ENCODE data around the gene PFDN5. TPM values are rescaled to one million over a fixed set of nuclear protein-coding genes. Genes with fewer than 3 reads are reported as not detected.
"Not testable (repeated sequence)": the region's sequence is repeated elsewhere in the genome, so short reads cannot be mapped to it uniquely, and the experiment has no call there.

PFDN5 gene
- polyA plus RNA-seq, 3 donors: 594 to 736 (median 735) TPM

GRCh38 chr12:53299454-53300180 lies 4.3 kb downstream of the PFDN5 start, which contains the start of gene MYG1:
Gene MYG1, plus strand, starts transcription at chr12:53299695. Its CDS starts 43 bp downstream, at chr12:53299738.
- peak; percentile 68 to 91 (median 83) for DNase-seq (ENCODE audit: extremely low read depth in 1 of 11, low read depth in 9 of 11, low spot score in 4 of 11)

- no peak for DNase-seq (ENCODE audit: extremely low read depth in 1 of 11, low read depth in 9 of 11, low spot score in 4 of 11)
Observed at GRCh38 chr12:53300187-53300586, 4.8 kb downstream of the PFDN5 start.

DNA sequence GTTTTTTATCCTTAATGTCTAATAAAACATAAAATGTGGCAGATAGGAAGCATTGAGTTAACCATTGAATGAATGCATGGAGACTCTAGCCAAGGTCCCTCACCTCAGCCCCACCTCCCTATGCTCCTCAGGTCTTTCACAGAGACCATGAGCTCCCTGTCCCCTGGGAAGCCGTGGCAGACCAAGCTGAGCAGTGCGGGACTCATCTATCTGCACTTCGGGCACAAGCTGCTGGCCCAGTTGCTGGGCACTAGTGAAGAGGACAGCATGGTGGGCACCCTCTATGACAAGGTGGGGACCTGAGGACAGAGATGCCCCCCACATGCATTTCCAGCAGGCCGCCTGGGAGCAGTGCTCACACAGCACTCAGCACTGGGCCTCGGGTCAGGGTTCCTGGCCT lies 7.6 kb downstream of the PFDN5 start:
- DNase-seq (ENCODE audit: extremely low read depth in 1 of 11, low read depth in 9 of 11, low spot score in 4 of 11): no peak

DNA sequence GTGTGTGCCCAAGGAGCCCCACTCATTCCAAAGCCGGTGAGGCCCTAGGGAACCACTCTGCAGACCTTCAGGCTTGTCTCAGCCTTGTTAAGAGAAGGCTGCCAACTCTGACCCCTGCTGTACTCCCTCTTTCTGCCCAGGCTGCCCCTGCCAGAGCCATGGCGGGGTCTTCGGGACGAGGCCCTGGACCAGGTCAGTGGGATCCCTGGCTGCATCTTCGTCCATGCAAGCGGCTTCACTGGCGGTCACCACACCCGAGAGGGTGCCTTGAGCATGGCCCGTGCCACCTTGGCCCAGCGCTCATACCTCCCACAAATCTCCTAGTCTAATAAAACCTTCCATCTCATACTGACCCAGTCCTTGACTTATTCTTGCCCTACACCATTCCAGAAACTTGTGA lies 11.5 kb downstream of the PFDN5 start:
- DNase-seq (ENCODE audit: extremely low read depth in 1 of 11, low read depth in 9 of 11, low spot score in 4 of 11): no peak

DNA sequence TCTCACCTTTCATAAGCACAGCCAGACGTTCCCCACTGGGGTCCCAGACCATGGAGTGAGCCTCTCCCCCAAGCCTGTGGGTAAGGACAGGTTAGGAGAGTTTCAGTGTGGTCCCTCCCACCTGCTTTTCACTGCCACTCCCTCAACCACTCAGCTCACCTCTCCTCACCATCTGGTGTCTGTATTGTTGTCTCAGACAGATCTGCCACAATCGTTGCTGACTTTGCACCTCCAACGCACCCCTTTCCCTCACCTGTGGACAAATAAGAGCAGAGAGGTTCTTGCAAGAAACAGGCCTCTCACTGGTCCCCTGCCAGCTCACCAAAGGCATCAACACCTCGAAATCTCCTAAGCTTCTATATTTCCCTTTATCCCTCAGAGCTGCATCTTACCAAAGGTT lies 12.9 kb downstream of the PFDN5 start:
- DNase-seq (ENCODE audit: extremely low read depth in 1 of 11, low read depth in 9 of 11, low spot score in 4 of 11): no peak

DNA sequence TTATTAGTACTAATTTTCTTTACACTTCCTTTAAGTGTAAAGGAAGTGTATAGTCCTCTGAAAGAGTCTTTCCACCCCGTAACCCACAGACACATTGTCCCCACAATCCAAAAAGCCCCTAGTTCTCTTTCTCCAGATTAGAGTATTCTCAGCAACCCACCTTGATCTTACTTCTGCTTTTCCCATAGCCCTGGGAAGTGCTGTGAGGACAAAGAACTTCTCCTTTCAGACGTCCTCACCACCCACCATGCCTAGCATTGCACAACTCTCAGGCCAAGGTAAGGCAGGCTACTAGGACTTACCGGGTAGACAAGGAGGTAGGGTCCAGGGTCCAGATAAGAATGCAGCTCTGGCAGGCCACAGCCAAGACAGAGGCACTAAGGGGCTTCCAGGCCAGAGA lies 18.7 kb downstream of the PFDN5 start:
- DNase-seq (ENCODE audit: extremely low read depth in 1 of 11, low read depth in 9 of 11, low spot score in 4 of 11): no peak

DNA sequence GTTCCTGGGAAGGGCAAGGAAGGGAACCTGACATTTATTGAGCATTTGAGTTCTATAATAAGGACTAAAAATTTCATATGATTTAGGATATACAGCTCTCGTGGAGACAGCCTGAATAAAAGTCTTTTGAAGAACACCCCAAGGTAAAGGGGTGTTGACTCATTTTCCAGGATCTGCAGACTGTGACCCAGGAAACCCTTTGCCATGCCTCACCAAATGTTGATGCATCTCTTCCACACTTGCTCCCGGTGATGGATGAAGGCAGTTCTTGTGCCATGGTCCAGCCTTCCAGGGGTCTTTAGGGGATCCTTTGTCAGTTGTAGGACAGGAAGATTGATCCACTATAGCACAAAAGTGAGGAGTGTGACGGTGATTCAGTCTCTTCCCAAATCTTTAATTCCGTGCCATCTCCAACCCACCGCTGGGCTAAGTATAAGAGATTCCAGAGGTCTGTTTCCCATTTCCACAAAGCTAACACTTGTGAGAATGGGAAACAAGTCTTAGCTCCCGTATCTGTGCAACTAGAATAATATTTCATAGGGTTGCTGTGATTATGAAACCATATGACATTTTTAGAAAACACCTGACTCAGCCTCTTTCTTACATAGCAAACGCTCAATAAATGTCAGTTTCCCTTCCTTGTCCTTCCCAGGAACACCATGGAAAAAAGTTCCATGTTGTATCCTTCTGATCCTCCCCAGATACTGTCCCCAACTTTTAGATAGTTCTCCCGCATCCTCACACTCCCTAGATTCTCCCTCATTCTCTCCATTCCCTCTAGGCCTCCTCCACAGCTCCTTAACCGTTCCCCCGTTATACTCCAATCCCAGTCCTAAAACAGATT lies 25.2 kb downstream of the PFDN5 start:
- no peak for DNase-seq (ENCODE audit: extremely low read depth in 1 of 11, low read depth in 9 of 11, low spot score in 4 of 11)

- DNase-seq (ENCODE audit: extremely low read depth in 1 of 11, low read depth in 9 of 11, low spot score in 4 of 11): peak in 1 of 11 donors; percentile 24
Observed at GRCh38 chr12:53324113-53324778, 28.9 kb downstream of the PFDN5 start.

DNA sequence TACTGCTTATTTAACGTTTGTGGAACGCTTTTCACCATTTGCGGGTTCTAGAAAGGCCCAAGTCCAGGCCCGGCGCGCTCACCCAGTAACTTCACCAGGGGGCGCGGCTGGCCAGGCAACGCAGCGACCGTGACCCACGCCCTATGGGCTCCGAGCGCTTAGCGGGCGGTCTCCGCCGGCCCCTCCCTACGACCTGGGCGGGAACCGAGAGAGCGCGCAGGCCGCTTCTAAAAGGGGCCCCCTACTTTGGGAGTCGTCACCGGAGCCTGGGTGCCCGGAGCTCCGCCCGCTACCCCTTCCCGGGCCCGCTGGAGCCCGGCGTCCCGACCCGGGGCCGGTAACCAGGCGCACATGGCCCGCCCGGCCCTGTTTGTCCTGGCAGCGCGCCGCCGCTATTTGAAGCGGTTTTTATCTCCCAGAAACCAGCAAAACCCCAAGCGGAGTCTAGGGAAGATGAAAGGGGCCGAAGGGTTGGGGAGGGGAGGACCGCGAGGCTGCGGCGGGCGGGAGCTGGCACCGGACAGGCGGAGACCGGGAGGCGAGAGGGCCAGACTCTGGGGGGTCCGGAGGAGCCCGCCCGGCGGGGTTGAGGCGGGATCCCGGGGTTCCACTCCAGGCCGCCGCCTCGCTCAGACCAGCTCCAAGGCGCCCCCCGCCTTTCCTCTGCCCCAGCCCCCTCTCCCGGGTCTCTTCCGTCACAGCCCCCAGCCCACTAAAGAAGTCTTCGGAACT lies 29.6 kb downstream of the PFDN5 start:
- peak; percentile 75 to 92 (median 88) for DNase-seq (ENCODE audit: extremely low read depth in 1 of 11, low read depth in 9 of 11, low spot score in 4 of 11)

DNA sequence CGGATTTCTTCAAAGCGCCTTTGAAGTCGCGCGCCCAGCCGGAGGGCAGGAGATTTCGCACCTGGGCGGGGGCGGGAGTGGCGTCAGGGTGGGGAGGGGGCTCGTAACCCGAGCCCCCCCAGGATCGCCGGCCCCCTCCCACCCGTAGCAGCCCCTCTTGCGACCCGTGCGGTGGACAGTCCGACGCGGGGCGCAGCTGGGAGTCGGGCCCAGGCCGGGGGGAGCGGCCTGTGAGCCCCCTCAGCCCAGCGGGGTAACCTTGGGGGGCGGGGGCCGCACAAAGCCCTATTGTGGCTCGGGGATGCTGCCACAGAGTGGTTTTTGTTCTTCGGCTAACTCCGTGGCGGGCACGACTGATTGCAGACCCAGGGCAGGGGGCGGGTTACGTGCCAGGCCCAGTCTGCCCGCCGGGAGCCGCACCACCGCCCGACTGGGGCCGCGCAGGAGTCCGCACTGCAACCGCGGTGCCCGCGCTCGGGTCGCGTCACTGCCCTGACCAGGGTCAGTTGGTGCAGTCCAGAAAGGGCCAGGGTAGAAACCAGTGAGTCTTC lies 30.2 kb downstream of the PFDN5 start:
- peak in 4 of 11 donors; percentile 7 to 38 (median 28) for DNase-seq (ENCODE audit: extremely low read depth in 1 of 11, low read depth in 9 of 11, low spot score in 4 of 11)

DNA sequence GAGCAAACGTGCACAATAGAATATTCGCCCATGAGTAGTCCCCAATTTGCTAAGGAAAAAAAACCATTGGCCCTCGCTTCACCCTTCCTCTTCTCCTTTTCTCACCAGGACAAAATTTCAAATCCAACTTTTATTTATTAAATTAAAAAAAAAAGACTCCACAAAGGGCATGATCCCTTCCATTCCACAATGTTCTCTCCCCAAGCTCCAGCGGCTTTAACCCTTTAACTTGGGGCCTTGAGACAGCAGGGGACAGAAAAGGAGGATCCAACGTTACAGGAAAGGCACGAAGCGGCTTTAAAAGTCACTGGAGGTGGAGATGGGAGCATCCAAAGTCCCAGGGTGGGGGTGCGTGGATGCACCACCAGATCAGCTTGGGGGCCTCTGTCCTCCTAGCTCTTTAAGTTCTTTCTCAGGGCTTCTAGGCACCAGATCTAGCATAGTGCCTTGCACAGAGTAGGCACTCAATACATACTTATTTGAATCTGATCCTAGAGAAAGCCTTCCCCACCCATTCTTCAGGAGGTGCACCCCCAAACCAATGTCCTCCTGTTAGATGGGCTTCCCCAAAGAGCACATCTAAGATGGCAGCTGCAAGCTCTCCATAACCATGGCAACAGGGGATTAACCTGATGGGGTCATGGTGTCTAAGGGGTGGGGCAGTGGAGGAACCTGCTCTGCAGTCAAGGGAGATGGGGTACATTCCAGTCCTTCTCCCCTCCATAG lies 31.3 kb downstream of the PFDN5 start:
- DNase-seq (ENCODE audit: extremely low read depth in 1 of 11, low read depth in 9 of 11, low spot score in 4 of 11): no peak

GRCh38 chr12:53327435-53328042 lies 32.2 kb downstream of the PFDN5 start:
- DNase-seq (ENCODE audit: extremely low read depth in 1 of 11, low read depth in 9 of 11, low spot score in 4 of 11): no peak

DNA sequence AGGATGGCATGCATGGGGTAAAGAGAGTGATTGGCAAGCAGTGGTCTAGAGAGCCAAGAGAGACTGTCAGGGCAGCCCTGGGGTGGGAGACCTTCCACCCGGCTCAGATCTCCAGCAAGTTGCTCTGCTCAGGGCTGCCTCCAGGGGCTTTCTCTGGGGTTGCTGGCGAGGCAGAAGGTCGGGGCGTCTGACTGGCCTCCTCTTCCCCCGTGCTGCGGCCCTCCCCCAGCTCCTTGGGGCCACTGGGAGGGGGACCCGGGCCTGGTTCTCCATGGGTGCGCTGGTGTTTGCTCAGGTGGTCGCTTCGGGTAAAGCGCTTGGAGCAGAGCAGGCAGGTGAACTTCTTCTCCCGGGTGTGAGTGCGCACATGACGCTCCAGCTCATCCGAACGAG lies 32.7 kb downstream of the PFDN5 start:
- no peak for DNase-seq (ENCODE audit: extremely low read depth in 1 of 11, low read depth in 9 of 11, low spot score in 4 of 11)

GRCh38 chr12:53330671-53331070 lies 35.3 kb downstream of the PFDN5 start:
- no peak for DNase-seq (ENCODE audit: extremely low read depth in 1 of 11, low read depth in 9 of 11, low spot score in 4 of 11)

DNA sequence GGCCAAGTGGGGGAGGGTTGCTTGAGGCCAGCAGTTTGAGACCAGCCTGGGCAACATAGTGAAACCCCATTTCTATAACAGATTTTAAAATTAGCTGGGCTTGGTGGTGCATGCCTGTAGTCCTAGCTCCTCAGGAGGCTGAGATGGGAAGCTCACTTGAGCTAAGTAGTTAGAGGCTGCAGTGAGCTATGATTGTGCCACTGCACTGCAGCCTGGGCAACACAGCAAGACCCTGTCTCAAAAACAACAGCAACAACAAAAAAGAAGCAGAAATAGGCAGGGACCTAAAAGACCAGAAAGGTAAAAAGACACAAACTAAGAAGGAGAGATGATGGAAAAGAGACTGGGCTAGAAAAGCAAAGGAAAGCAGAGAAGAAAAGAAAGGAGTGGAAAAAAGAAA lies 37.0 kb downstream of the PFDN5 start:
- DNase-seq (ENCODE audit: extremely low read depth in 1 of 11, low read depth in 9 of 11, low spot score in 4 of 11): not testable (repeated sequence)

DNA sequence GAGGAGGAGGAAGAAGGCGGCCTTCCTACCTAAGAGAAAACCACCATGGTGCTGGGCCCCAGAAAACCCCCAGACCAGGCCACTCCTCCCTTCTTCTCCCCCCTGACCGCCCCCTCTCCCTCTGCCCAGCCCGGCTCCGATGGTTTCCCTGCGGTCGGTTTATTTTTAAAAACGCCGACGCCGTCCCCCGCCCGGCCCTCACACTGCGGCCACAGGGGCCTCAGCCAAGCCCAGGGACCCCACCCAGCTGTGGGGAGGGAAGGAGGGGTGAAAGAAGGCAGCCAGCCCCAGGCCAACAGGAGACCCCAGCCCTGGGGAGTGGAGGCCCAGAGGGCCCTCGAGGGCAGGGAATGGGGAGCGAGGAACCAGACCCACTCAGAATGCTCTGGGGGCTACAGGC lies 37.4 kb downstream of the PFDN5 start:
- DNase-seq (ENCODE audit: extremely low read depth in 1 of 11, low read depth in 9 of 11, low spot score in 4 of 11): no peak

DNA sequence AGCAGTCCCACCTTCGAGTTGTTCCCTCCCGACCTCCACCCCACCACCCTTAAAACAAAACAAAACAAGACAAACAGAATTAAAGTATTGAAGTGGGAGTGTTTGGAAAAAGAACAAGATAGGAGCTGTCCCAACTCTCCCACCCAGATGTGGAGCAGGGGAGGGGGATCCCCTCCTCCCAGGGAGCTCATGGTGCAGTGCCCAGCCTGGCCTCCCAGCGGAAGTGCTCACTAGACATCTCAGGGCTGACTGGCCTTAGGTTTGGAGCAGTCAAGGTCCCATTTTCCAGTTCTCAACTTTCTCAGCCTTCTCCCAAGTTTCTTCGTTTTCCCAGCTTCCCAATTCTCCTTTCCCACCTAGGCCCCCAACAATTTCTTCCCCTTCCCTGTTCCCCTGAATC lies 37.9 kb downstream of the PFDN5 start:
- DNase-seq (ENCODE audit: extremely low read depth in 1 of 11, low read depth in 9 of 11, low spot score in 4 of 11): no peak

GRCh38 chr12:53333845-53334244 lies 38.5 kb downstream of the PFDN5 start:
- DNase-seq (ENCODE audit: extremely low read depth in 1 of 11, low read depth in 9 of 11, low spot score in 4 of 11): no peak
